Activated CD8-positive, alpha-beta memory T cell treated with anti-CD3 and anti-CD28 coated beads, Interleukin-2, amount 50 U/mL, for 24 hours (primary cell): Measurements from ENCODE around the gene PLD4.
"Not testable (repeated sequence)": the region's sequence is repeated elsewhere in the genome, so short reads cannot be mapped to it uniquely, and the experiment has no call there.

Source experiments
- DNase-seq: peaks from one replicate; pipeline ENCODE4 v3.0.0-alpha.2; 2020; ENCODE audit errors: extremely low read depth

The PLD4 gene, protein sequence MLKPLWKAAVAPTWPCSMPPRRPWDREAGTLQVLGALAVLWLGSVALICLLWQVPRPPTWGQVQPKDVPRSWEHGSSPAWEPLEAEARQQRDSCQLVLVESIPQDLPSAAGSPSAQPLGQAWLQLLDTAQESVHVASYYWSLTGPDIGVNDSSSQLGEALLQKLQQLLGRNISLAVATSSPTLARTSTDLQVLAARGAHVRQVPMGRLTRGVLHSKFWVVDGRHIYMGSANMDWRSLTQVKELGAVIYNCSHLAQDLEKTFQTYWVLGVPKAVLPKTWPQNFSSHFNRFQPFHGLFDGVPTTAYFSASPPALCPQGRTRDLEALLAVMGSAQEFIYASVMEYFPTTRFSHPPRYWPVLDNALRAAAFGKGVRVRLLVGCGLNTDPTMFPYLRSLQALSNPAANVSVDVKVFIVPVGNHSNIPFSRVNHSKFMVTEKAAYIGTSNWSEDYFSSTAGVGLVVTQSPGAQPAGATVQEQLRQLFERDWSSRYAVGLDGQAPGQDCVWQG

DNA sequence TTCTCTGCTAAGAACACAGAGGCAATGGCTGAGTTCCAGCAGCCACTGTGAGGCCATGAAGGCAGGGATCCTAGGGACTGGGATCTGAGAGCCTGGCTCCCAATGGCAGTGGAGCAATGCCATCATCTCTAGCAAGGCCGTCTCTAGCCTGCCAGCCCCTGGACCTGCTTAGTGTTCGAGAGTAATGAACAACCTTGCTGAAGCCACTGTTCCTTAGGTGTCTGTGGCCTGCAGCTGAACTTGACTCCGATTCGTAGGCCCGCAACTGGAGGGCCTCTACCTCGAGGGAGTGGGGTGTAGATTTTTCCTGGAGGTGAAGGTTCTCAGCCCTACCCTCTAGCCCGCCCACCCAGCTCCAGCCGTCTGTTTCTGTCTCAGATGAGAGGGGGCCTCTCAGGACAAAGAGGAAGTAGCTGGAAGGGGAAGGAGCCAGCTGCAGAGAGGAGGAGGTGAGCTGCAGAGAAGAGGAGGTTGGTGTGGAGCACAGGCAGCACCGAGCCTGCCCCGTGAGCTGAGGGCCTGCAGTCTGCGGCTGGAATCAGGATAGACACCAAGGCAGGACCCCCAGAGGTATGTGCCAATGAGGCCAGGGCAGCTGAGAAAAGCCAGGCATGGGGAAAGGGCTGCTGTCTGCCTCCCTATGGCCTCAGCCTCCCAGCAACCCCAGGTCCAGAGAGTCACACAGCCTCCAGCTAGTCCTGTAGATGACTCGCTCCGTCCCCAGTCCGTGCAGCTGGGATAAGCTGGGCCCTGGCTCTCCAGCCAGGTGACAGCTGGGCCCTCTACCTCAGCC lies at the start of gene PLD4:
Gene PLD4 (plus strand): TSS at position 459 of the 793 bp plus-strand sequence. CDS start 2,262 bp downstream, outside the sequence.
- DNase-seq, result no peak

DNA sequence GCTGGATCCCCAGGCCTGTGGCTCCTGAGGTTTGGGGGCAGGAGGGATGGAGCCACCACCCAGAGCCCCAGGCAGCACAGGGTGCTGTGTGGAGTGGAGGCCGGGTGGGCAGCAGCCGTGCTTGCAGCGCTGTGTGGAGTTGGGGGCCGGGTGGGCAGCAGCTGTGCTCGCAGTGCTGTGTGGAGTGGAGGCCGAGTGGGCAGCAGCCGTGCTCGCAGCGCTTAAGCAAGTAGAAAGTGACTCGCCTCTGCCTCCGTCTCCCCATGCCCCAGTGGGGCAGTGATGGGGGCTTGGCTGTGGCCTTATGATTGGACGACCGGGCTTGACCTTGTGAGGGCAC lies 49.3 kb upstream of the PLD4 start:
- DNase-seq, result no peak

DNA sequence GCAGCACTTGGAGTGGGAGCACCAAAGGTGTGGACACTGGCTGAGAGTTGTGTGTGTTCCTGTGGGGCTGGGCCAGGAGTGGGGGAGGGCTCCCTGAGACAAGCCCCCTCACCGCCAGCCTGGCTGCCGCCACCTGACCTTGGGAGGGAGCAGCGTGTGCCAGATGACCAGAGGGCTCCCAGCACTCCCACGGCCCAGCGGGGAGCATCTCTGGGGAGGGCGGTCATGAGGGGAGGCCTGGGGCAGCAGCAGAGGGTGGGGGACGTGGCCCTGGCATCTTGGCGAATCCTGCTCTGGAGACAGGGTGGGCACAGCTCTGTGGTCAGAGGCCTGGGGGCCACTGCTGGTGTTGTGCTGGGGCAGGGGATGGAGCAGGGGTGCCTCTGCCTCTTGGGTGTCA lies 48.9 kb upstream of the PLD4 start:
- no peak for DNase-seq

DNA sequence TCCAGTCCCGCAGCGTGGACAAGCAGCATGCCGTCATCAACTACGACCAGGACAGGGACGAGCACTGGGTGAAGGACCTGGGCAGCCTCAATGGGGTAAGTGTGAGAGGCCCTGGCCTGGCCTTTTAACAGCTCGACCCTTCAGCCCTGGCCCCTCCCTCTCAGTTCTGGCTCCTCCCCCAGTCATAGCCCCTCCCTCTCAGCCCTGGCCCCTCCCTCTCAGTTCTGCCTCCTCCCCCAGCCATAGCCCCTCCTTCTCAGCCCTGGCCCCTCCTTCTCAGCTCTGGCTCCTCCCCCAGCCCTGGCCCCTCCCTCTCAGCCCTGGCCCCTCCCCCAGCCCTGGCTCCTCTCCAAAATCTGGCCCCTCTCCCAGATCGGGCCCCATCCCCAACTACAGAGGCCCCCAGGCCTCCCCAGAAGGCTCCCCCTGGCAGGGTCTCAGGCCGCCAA lies 48.4 kb upstream of the PLD4 start:
- DNase-seq, result no peak

DNA sequence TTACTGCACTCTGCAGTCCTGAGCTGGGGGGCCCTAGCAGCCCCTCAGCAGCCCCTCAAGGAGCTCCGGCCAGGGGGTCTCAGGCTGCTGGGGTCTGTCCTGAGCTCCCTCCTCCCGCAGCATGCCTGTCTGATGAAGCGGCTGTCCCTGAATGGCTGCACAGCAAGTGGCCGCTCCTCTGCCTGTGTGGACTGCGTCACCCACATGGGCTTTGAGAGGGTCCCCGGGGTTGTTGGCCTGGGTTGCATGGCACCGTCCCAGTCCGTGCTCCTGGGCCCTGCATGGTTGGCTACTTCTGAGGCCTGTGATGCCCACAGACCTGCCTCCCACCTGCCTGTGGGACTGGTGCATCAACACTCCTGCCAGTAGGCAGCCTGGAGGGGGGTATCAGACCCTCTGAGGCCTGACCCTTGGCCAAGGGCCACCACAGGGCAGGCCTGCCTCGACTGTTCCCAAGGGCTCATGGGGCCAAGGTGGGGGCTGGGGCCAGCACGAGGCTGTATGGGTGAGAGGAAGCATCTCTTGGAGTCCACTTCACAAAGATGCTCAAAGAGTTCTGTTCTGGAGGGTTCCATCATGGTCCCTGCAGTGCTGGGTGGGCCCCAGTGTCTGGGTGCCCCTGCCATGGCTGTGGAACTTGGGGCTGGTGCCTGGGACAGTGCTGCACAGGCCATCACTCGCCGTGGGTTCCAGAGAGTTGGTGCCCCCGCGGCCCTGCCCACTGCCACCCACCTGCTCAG lies 47.4 kb upstream of the PLD4 start:
- no peak for DNase-seq

DNA sequence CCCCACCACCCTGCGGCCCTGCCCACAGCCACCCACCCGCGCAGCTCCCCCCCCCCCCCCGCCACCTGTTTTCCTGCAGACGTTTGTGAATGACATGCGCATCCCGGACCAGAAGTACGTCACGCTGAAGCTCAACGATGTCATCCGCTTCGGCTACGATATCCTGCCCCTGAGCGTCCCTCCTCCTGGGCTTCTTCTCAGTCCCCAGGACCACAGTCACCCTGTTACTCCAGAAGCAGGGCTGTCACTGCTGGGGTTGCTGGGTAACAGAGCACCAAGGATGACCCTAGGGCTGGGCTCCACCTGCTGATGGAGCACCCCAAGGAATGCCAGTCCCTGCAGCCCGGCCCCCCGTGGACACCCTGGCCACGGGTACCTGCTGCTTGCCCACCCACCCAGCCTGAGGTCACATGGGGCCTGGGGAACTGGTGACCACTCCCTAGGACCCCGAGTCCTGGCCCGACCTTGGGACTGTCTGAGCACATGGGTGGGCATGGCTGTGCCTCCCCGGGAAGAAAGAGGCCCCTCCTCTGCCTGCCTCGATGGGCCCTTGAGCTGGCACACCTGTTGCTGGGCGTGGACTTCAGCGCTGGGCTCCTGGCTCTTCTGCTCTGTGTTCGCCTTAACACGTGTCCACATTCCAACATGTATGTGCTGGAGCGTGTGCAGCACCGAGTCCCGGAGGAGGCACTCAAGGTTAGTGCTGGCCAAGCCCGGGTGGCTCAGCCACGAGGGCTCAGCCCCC lies 46.7 kb upstream of the PLD4 start:
- DNase-seq, result no peak

DNA sequence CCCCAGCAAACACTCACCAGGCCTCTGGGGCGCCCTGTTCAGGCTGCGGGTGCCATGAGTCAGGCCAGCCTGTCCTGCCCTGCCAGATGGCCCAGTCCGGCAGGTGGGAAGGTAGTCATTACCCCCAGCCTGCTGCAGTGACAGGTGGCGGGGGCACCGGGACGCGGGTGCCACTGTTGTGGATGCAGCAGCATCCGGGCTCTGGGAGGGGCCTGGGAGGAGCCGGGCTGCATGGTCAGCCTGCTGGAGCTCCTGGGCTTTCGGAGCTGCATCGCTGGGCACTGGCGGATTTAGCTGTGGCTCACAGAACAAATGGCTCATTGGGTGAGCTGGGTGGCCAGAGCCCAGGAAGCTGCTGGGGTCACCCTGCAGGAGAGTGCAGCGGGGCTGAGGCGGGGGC lies 46.1 kb upstream of the PLD4 start:
- DNase-seq, result no peak

DNA sequence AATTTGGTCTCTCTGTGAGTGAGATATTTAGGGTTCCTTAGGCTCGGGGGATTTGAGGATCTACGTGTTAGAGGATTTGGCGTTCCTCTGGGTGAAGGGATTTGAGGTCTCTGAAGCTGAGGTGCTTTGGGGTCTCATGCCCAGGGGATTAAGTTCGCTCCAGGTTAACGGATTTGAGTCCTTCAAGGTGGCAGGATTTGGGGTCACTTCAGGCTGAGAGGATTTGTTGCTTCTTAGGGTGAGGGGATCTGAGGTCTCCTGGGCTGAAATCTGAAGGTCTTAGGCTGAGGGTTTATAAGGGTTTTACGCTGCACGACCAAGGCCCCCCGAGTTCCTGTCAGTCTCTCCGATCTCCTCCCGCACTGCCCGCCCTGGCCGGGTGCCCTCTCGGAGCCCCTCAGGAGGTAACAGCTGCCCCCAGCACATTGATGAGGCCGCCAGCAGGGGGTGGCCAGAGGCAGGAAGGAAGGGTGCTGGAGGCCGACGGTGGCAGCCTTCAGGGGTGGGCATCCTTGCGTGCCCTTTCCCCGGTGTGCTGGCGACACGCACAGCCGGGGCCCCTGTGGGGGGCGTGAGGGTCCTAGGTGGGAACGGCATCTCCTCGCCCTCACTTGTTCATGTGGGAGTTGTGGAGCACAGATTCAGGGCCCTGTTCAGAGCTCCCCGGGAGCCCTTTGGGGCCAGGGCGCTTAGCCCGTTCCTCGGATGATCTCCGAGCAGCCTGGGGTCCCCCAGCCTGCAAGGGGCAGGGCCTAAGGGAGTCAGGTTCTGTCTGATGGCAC lies 45.3 kb upstream of the PLD4 start:
- DNase-seq, result no peak

DNA sequence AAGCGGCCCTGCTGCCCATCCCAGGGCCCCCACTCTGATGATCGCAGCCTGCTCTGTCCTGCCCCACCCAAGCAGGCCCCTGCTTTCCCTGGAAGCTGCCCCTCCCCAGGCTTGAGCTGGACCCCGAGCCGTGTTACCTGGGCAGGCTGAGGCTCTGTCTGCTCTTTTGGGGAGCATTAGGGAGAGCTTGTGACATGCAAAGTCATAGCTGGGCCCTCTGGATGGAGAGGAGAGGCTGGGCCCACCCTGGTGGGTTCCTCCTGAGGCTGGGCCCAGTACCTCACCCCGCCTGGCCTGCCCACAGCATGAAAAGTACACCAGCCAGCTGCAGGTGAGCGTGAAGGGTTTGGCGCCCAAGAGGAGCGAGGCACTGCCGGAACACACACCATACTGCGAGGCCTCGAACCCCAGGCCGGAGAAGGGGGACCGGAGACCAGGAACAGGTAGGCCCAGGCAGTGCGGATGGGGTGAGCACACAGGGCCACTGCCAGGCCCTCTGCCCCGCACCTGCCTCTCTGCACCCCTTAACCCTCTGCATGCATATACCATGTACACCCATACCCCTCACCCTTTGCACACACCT lies 44.6 kb upstream of the PLD4 start:
- DNase-seq, result no peak

DNA sequence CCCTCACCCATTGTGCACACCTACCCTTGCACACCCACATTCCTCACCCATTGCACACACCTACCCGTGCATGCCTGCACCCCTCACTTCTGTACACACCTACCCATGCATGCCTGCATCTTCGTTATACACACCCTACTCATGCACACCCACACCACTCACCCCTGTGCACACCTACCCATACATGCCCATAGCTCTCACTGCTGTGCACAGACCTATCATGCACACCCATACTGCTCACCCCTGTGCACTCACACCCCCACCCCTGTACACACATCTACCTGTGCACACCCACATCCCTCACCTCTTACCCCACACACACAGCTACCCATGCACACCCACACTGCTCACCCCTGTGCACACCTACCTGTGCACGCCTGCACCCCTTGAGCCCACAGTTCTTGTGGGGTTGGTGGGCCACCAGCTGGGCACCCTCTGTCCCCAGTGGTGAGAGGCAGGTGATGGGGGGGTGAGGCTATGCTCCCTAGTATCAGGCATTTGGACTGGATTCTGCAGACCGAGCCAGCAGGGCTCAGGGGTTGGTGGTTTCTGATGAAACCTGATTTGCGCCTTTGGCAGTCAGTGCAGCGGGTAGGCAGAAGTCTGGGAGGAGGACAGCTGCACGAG lies 44.0 kb upstream of the PLD4 start:
- no peak for DNase-seq

DNA sequence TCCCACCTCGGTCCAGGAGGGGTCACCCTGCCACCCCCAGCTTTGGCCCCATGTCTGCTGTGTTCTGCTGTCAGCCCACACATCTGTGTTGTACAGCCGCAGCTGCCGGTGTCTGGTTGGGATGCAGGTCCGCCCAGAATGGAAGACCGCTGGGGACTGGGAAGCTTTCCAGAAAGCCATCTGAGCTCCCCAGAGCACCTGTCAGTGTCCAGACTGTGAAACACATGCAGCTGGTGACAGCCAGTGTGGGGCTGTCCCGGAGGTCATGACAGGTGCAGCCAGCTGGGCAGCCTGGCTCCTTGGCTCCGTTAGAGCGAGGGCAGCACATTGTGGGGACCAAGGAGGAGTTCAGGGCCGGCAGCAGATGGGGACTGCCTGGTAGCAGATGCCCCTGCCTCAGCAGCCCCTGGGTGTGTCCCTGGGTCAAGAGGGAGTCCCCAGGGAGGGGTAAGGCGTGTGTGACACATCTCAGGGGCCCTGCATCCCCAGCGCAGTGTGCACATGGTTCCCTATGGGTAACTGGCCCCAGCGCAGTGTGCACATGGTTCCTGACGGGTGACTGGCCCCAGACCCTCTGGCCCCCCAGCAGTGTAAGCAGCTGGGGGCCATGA lies 43.2 kb upstream of the PLD4 start:
- DNase-seq, result no peak

DNA sequence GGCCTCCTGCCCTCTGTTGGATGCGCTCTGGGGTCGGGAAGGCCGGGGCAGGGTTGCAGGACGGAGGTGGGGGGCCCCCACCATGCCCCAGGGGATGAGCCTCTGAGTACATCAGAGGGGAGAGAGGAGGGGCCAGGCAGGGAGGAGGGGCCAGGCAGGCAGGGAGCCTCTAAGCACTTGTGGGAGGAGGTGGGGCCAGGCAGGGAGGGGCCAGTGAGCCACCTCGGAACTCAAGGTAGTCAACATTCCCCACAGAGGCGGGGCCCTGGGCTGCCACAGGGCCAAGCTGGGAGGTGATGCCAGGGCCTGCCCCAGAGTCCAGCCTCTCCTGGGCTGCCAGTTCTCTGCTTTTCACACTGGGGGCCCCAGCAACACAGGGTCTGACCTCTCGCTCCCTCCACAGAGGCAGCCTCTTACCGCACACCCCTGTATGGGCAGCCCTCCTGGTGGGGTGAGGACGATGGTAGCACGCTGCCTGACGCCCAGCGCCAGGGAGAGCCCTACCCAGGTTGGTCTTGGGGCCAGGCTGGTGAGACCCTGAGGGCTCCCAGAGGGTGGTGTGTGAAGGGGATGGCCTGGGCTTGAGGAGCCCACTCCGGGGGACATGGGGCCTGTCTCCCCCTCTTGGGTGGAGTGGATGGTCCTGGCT lies 42.2 kb upstream of the PLD4 start:
- DNase-seq, result no peak

DNA sequence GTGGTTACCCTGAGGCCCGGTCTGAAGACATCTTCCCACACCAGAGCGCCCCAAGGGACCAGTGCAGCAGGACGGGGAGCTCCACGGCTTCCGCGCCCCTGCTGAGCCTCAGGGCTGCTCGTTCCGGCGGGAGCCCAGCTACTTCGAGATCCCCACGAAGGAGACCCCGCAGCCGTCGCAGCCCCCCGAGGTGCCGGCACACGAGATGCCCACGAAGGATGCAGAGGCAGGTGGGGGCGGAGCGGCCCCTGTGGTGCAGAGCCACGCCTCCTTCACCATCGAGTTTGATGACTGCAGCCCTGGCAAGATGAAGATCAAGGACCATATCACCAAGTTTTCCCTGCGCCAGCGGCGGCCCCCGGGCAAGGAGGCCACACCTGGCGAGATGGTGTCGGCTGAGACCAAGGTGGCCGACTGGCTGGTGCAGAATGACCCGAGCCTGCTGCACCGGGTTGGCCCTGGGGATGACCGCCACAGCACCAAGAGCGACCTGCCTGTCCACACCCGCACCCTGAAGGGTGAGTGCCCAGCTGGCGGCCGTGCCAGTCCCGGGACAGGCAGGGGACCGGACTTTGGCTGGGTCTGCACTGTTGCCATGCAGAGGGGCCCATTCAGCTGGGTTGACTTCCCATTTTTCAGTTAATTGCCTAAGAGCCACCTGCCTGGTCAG lies 41.6 kb upstream of the PLD4 start:
- DNase-seq, result no peak

DNA sequence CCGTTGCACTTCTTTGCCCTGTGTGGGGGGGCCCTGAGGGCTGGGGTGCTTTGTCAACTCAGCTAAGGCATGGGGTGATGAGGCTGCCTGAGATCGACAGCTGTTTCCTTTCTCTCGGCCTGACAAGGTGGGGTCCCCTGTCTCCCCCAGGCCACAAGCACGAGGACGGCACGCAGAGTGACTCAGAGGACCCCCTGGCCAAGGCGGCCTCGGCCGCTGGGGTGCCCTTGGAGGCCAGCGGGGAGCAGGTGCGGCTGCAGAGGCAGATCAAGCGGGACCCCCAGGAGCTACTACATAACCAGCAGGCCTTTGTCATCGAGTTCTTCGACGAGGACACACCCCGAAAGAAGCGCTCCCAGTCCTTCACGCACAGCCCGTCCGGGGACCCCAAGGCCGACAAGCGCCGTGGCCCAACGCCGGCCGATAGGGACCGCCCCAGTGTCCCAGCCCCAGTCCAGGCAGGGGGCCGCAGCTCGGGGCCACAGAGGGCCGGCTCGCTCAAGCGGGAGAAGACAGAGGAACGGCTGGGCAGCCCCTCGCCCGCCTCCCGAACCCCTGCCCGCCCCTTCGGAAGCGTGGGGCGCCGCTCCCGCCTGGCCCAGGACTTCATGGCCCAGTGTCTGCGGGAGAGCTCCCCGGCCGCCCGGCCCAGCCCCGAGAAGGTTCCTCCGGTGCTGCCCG lies 40.9 kb upstream of the PLD4 start:
- no peak for DNase-seq

DNA sequence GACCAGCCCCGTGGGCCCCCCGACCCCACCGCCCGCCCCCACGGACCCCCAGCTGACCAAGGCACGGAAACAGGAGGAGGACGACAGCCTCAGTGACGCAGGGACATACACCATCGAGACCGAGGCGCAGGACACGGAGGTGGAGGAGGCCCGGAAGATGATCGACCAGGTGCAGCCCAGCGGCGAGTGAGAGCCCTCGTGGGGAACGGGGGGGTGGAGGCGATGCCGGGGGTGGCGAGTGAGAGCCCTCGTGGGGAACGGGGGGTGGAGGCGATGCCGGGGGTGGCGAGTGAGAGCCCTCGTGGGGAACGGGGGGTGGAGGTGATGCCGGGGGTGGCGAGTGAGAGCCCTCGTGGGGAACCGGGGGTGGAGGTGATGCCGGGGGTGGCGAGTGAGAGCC lies 40.3 kb upstream of the PLD4 start:
- not testable (repeated sequence) for DNase-seq

DNA sequence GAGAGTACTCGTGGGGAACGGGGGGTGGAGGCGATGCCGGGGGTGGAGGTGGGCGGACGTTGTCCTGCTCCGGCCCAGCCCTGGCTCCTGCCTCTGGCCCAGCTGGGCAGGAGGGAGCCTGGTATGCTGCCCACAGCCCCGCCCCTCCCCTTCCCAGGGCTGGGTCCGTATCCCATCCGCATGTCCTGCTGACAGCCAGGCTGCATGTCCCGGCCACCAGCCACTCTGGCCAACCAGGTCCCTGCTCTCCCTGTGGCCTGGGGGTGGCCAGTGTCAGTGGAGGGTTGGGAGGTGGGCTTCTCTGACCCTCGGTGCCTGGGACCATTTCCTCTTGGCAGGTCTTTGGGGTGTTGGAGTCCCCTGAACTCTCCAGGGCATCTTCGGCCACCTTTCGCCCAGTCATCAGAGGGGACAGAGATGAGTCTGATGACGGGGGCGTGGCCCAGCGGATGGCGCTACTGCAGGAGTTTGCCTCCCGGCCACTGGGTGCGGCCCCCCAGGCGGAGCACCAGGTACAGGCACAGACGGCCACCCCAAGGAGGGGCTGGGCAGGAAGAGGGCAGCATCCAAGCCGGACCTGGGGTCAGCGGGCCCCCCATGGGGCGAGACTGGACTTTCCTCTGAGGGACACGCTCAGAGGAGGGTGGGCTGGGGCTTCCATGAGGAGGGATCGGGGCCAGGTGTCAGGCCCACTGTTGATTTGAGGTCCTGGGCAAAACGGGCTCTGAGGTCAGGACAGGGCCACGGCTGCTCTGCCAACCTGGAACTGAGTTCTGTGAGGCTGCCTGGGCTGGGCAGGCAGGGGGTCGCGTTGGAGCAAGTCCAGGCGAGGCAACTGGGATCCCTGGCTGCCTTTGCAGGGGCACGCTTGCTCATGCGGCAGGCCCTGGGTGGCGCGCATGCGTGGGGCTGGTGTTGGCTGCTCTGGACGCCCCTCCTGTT lies 39.4 kb upstream of the PLD4 start:
- DNase-seq, result no peak
